Fibroblast of skin of left quadriceps (primary cell): ENCODE data around the gene TUBA1A.
"Not testable (repeated sequence)": the region's sequence is repeated elsewhere in the genome, so short reads cannot be mapped to it uniquely, and the experiment has no call there.

Experiments
- DNase-seq, 2 experiments: peaks; one replicate each; pipeline ENCODE4 v3.0.0-alpha.2; 2013; ENCODE audit warnings: low read depth in 2 of 2

Gene TUBA1A

DNA sequence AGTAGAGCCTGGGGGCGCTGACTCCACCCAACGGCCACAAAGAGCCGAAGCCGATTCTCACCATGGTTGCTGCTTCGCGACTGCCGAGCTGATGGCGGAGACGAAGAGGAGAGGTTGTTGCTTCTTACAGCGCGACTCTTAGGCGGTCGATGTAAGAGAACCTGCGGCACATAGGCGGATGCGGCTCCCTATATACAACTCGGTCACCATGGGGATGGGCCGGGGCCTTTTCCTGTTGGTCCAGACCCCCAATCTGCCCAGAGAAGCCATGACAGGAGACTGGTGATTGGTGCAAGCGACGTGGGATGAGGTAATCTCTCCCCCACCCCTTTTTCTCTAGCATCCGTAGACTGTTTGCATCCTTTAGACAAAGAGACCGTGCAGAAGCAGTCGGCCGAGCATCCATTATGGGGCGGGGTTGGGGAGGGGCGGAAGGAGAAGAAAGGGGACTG lies at the start of gene TUBA1A:
Gene TUBA1A (minus strand): TSS at position 165 of the 452 bp plus-strand sequence. CDS start 101 bp downstream, at position 64.
- DNase-seq, result peak; percentile 99 to 100

- DNase-seq, result no peak
Observed at GRCh38 chr12:49236423-49236822, 47.5 kb upstream of the TUBA1A start.

DNA sequence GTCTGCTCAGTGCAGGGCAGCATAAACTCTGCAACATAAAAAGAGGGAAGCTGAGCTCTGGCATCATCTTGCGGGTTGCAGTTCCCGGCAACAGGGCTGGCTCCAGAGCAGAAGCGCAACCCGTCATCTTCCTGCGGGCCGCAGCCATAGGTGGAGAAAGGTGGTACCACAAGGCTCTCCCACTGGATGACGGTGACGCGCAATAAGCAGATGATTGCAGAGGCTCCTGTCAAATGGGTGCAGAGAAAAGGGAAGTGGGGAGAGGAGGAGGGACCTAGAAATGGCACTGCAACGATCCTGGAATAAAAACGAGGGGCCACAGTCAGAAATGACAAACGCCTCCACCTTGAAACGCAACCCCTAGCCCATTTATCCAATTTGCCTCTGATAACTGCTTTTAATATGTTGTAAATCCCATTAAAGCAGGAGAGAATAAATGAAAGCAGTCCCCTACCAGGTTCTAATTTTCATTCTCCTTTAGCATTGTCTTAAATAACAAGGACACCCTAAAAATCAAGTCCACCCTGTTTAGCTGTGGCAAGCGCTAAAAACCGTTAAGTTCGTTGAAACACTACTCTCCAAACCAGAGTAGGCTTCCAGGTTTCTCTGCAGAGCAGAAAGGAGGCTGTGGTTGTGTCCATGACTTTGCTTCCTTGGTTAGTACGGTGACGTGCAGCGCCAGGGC lies 45.1 kb upstream of the TUBA1A start:
- DNase-seq, result no peak

- no peak for DNase-seq
Observed at GRCh38 chr12:49232940-49233841, 44.3 kb upstream of the TUBA1A start.

DNA sequence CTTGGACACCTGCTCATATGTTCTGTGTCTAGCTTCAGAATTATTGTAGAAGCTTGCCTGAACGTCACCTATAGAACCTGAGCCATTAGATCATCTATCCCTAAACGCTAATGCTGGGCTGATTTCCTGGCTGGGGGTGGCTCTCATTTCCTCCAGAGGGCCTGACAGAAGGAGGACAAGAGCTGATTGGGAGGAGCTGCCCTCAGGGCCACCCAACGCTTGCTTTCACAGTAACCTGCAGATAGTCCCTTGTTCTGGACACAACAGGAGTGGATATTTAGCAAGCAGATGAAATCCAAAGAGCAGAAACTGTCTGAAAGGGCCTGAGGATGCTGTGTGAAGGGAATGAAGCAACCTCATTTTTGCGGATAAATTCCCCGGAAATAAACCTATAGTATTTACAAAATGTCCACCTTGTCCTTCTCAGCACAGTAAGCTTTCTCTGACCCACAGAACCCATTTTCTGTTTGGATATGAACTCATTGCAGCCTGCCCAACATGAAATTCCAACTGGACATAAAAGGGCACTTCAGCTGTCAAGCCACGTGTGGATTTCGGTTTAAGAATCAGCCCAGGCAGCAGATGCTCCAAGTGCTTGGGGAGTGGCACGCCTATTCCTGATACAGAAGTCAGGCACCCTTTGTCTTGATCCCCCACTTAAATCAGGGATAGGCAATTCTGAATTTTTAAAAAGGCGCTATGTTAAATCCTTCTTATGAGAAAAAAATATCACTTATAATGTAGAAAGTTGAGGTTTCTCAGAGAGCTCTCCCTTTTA lies 43.2 kb upstream of the TUBA1A start:
- DNase-seq, result no peak

- no peak for DNase-seq
Observed at GRCh38 chr12:49230805-49231194, 41.9 kb upstream of the TUBA1A start.

GRCh38 chr12:49230176-49230804 lies 41.4 kb upstream of the TUBA1A start:
- no peak for DNase-seq

- no peak for DNase-seq
Observed at GRCh38 chr12:49228653-49229052, 39.8 kb upstream of the TUBA1A start.

DNA sequence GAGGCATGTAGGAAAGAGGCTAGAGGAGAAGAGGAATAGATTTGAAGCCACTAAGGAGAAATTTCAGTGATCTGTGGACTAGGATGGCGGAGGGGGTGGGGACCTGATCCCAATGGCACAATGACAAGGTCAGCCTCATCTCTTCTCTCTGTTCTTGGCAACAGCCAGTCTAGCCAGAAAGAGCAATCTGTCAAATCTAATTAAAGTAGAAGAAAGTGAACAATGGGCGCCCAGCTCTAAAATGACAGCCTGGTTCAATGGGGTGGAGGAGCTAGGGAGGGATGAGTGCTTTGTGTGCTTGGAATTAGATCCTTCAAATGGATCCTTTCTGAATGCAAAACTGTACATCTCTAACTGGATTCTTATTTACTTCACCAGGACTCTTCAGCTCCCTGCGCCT lies 38.8 kb upstream of the TUBA1A start:
- no peak for DNase-seq

DNA sequence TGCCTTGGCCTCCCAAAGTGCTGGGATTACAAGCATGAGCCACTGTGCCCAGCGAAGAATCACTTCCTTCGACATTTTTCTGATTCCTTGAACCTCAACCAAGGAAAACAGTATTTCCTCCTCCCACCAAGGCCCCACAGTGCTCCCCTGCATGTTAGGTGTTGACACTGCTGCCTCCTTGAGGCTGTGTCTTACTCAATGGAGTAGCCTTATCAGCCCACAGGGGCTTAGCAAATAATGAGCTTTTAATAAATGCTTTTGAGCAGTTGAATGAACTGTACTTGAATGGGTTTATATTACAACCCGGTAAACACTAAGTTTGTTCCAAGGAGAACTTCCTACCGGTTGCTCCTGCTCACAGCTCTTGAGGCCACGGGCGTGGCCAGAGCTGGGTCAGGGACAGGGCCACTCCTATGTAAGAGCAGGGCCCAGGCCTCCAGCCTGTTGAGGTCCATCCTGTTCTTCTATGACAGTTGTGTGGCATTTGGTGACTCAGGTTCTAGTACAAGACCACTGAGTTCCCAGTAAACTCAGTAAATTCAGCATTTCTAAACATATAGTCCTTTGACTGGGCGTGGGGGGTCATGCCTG lies 36.8 kb upstream of the TUBA1A start:
- DNase-seq, result no peak

DNA sequence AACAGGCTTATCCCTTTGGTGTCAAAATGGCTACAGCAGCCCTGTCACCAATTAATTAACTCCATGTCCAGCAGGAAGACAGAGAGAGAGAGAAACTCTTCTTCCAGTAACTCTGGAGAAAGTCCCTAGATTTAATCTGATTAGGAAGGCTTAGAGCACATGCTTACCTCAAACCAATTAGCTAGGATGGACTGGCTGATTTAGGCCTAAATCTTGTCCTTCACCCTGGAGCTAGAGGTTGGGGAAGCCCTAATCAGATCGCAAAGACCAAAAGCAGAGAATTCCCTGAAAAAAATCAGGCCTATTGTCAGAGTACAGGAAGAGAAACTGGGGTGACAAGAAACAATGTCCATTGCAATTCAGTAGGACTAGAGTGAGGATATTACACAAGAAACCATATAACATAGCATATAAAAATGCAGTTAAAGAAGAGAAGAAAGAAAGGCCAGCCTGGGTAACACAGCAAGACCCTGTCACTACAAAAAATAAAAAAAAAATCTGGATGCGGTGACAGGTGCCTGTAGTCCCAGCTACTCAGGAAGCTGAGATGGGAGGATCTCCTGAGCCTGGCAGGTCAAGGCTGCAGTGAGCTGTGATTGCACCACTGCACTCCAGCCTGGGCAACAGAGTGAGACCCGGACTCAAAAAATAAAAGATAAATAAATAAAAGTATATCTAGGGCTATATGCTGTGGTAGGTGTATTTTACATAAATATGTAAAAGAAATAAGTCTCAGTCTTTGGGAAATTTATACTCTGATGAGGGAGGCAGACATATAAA lies 34.9 kb upstream of the TUBA1A start:
- no peak for DNase-seq

- DNase-seq, result no peak
Observed at GRCh38 chr12:49223122-49223521, 34.2 kb upstream of the TUBA1A start.

DNA sequence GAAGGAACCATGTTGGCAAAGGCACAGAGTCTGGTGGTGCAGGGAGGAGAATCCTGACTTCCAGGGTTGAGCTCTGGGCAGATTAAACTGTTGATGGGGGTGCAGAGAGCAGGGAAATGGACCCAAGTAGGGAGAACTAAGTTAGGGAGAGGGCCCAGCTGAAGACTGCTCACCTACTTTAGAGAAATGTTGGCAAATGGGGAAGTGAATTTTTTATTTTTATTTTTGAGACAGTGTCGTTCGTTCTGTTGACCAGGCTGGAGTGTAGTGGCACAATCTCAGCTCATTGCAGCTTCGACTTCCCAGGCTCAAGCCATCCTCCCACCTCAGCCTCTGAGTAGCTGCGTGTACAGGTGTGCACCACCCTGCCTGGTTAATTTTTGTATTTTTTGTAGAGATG lies 32.1 kb upstream of the TUBA1A start:
- DNase-seq, result no peak

DNA sequence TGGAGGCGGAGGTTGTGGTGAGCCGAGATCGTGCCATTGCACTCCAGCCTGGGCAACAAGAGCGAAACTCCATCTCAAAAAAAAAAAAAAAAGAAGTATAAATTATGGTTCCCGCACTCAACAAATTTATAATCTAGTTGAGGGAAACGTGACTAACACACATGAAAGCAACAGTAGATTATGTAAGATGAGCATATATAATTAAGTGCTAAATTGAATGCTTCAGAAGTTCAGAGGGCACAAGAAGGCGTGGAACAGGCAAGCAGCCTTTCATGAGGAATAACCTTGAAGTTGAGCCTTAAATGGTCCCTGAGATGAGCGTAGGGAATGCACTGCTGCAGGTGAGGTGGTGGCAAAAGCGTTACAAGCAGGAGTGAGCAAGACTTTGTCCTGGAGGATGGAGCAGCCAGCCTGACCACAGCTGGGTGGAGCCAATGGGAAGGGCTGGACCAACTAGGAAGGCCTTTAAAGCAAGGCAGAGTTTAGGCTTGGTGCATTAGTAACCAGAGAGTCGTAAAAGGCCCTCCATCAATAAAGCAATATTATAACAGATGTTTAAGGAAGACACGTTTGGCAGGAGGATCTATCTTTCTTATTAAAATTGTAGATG lies 30.6 kb upstream of the TUBA1A start:
- no peak for DNase-seq

DNA sequence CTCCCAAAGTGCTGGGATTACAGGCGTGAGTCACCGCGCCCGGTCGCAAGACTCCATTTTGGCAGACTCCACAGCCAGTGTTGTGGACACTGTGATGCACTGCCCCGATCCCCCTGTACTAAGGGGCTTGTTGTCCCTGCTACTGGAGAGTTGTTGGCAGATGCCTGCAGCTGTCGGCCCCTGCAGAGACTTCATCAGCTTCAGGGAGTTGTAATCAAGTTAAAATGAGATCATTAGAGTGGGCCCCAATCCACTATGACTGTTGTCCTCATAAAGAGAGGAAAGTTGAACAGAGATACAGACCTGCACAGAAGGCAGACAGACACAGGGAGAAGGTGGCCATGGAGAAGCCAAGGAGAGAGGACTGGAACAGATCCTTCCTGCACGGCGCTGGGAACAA lies 23.7 kb upstream of the TUBA1A start:
- DNase-seq, result no peak

- not testable (repeated sequence) for DNase-seq
Observed at GRCh38 chr12:49210703-49211102, 21.8 kb upstream of the TUBA1A start.

DNA sequence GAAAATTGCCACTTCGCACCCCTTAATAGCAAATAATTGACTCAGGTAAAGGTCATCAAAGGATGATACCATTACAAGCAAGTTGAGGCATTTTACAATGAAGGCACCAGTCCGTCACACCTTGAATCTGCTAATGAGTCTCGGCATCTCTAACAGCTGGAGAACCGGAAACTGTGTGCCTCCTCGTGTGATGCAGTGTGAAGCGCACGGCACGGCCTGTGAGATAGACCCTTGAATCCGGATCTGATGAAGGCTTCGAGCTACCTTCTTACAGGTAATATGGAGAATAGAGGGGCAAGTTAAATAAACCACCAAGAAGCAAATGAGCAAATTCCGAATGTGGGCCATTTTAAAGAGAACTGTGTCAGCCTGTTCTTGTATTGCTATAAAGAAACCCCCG lies 19.8 kb upstream of the TUBA1A start:
- DNase-seq, result no peak

DNA sequence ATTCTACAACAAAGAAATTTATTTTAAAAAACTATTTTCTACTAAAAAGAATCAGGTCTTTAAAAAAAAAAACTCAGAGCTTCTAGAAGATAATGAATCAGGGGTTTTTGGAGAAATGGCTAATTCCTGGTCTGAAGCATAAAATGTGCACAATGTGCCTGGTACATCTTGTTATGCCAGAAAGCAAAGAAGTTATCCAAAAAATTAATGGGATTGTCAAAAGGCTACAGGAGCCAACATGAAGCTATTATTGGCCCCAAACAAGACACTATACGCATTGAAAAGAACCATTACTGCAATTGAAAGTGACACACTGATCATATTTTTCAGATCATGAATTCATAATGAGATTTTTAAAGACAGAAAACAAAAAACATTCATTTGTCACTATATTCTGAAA lies 19.3 kb upstream of the TUBA1A start:
- DNase-seq, result no peak

DNA sequence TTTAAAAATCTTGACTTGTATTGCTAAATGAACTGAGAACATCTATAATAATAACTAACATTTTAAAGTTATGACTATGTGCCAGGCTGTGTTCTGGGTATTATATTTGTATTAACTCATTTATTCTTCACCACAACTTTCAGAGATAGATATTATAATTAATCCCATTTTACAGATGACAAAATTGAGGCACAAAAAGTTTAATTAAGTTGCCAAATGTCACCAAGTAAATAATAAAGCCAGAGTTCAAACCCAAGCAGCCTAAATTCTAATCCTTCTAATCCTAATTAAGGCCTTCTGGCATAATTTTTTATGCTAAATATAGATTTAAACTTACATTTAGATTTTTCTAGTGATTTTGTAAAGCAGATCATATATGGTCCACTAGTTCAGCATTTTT lies 17.5 kb upstream of the TUBA1A start:
- no peak for DNase-seq
